NCI-H1048 (cell line): Measurements from ENCODE around the gene ASTN2.

Experiments used
- DNase-seq: peaks from one replicate; lab custom pipeline; 2025; lab: John Stamatoyannopoulos, UW

Gene ASTN2

DNA sequence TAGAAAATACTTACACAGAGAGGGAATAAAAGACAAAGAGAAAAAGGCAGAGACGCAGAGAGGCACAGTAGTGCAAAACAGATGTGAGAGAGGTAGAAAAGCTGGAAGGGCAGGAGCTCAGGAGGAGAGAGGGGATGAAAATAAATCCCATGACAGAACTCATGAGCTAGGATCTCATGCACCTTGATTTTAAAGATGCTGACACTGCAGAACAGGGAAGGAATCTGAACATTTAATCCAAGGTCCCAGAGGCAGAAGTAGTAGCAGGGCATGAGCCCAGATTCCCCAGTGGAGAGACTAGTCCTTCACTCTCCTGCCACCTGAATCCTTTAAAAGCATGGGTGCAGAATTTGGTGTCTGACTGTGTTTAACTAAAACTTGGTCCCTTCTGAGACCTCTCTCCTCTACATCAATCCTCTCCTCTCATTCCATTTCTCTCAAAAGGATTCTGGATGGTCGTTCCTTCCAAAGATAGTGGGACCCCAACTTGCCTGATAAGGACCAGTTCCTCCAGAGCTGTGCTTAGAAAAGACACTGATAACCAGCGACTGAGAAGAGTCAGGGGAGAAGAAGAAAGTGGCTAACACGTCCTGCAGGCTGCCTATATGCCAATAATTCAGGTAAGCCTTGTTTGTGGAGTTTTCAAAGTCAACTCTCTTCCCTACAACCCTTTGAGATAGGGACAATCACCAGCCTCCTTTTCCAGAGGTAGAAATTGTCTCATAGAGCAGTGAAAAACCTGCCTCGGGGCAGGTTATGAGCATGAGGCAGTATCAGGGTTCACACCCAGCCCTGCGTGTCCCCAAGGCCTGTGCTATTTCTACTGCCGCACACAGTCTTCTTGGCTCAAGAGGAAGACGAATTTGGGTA is 931.0 kb downstream of the ASTN2 start:
- no peak for DNase-seq

DNA sequence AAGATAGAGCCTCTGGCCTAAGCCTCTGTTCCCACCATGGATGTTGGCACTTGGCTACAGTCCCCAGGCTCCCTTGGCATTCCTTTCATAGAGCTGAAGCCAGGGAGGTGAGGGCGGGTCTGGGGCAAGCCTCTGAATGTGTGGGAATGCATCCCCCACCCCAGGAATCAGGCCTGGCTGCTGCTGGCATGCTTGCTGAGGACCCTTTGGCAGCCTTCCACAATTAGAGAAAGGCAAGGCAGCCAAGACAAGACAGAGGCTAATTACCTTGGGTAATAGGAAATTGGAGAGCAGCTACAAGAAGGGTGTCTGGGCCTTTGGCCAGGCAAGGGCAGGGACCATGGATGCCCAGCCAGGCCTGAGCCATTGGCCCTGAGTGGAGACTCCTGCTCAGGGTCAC is 932.1 kb downstream of the ASTN2 start:
- DNase-seq = no peak

DNA sequence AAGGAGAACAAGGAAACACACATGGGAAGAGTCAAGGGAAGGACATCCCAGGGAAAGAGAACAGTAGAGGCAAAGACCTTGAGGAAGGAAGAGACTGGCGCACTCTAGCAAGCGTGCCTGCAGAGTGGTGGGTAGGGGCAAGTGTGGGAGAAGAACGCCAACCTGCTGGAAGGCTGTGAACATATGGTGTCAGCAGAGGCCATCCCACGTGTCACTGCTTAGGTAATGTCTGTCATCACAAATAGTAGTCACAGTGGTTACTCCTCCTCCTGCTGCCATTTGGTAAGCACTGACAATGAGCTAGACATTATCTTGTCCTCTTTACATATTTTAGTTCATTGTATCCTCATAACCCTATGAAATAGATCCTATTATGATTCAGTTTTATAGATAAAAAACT is 934.2 kb downstream of the ASTN2 start:
- DNase-seq = no peak

DNA sequence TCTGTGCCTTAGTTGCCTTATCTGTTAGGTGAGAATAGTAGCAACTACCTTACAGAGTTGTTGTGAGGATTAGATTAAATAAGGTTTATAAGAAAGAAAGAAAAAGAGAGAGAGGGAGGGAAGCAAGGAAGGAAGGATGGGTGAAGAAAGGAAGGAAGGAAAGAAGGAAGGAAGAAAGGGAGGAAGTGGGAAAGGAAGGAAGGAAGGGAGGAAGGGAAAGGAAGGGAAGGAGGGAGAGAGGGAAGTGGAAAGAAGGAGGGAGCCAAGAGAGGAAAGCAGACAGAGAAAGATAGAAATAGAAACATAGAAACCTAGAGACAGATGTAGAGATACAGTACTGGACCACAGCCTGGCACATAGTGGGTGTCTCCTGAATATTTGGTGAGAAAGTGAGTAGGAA is 934.9 kb downstream of the ASTN2 start:
- no peak for DNase-seq

DNA sequence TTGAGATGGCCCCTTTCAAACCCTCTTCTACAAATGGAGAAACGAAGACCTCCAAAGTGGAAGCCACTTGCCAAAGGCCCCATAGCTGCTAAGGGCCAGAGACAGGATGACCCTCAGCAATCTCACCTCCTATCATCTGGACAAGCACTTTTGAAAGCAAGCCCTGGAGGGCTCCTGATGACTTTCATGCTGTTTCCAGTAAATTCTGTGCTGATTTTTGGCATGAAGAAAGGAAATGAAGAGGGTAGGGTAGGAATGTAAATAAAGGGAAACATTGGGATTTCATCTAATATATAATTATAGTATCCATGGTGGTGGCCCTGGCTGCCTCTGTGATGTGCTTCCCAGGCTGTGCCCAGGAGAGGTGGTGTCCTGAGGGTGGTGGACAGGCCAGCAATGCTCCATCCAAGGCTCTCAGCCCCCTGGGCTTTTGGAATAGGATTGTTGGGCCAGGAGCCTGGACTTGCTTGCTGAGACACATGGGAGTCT is 935.8 kb downstream of the ASTN2 start:
- DNase-seq = no peak

DNA sequence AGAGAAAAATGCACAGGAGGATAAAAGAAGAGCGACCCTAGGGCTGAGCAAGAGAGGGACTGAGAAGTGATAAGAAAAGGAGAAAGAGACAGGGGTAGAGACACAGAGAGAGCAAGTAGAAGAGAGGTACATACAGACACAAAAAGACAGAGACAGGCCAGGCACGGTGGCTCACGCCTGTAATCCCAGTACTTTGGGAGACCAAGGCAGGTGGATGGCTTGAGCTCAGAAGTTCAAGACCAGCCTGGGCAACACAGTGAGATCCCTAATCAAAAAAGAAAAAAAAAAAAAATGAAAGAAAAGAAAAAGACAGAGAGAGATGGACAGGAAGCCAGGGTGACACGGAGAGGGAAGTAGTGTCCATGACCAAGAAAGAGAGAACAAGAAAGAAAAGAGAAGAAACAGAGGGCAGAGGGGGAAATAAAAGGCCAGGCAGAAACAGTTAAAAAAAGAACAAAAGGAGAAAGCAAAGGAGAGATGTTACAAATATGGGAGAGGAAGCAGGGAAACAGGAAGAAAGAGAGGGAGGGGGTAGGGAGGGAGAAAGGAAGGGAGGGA is 937.2 kb downstream of the ASTN2 start:
- no peak for DNase-seq

DNA sequence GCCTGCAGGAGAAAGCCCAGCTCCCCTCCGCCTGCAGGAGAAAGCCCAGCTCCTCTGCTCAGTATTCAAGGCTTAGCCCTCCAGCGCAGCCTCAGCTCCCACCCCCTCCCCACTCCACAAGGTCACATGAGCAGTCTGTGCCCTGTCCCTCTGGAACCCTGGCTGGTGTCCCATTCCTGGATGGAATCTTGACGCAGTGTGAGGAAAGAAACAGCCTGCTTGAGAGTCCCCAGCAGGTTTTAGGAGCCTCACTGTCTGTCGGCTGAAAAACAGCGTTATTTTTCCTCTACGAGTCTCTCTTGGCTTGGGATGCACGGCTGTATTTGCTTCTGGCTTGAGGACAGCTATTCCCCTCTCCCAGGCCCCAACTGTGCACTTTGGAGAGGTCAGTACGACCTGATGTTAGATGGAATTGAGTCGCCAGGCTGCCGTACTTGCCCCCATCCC is 937.9 kb downstream of the ASTN2 start:
- DNase-seq = no peak

DNA sequence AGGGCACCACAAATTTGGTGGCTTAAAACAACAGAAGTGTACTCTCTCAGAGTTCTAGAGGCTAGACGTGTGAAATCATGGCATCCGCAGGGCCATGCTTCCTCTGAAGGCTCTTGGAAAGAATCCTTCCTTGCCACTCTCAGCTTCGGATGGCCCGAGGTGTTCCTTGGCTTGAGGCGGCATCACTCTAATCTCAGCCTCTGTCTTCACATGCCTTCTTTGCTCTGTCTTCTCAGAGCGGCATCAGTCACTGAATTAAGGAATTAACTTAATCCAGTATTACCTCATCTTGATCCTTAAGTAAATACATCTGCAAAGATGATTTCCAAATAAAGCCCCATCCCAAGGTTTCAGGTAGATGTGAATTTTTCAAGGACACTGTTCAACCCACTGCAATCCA is 938.9 kb downstream of the ASTN2 start:
- DNase-seq = no peak

DNA sequence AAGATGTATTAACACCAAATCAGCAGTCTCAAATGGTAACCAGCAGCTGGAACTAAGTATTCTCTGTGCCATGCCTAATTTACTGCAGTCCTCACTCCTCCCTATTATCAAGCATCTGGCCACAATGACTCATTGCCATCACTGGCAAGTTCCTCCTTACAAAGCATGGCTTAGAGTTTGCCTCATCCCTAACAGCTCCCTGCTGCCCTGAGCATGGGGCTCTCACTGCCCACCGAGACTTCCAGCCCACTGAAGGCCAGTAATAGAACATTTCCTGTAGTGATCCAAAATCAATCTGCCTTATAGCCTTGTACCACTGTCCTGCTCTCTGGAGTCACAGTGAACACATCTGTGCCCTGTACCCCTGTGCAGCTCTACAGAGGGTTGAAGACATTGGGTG is 939.7 kb downstream of the ASTN2 start:
- DNase-seq = no peak

DNA sequence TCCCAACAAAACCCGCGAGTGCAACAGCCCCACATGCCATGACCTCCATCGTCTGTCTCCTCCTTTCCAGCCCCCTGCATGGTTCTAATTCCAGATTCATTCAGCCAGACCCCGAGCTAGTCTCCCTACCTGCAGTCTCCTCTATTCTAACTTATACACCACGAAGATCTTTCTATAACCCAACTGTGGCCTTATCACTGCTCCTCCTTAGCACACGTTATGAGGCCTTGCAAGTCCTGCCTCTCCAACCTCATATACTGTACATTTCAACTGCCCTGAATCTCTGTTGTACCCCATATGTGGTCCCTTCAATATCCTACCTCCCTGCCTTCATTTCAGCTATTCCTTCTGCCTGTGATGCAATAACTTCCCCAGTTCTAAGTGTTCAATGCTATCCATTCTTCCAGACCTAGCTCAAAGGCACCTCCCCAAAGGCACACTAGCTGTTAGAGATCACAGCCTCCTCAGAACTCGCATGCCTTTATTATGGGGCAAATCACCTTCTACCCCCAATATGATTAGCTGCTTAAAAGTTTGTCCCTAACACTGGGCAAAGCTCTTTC is 942.8 kb downstream of the ASTN2 start:
- DNase-seq = no peak

DNA sequence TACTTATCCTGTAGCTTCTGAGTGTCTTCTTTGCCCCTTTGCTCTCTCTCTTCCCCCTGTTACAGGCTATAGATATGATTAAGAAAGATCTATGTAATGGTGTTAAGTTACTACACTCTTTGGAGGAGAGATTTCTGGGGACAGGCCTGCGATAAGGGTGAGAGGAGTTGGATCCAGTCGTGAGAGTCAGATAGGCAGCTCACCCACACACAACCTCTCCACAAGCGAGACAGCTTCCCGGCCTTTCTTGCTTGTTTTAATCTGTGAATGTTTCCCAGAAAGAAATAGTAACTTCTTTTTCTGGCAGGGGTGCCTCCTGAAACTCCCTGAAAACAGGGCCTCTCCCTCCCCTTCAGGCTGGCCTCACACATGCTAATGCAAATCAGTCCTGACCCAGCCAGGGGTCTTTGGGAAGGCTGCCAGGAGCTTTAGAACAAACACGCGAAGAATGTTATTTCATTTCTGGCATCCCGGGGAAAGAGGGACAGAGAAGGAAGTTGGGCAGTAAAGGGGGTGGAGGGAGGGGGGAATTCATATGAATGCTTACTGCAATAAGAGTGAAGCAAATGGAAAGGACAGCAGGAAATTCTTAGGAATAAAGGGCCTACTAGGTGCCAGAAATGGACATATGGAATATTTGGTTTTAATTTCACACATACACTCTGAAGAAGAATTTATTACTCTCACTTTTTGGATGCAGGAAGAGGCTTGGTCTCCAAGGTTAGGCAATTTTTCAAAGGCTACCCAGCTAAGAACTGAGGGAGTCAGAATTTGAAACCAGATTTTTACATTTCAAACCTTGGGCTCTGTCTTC is 943.6 kb downstream of the ASTN2 start:
- DNase-seq = peak; percentile 13

DNA sequence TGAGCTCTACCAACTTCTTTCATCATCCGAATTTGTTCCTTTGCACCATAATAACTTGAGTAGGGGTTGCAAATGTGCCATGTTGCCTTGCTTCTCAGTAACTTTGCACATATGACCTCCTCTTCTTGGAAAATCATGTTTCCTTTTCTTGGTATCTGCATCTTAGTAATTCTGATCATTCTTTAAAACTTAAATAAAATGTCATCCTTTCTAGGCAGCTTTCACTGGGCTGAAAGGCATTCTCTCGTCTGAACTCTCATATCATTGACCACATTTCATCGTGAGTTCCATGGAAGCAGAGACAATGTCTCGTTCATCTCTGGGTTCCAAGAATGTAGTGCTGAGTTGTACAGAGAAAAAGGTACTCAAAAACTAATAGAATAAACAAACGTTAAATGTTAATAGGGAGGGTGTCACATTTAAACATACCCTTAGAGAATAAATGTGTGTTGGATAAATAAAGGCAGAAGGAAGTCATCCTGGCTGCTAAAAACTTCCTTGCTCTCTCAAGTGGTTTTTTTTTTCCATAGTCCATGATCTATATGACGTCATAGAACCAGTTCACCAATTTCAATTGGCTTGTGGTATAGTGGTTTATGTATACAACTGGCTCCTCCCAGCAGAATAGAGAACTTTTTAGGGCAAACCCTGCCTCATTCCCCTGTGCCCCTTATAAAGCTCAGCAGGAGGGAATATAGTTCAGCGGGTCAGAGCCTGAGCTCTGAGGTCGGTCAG is 945.9 kb downstream of the ASTN2 start:
- DNase-seq = no peak

DNA sequence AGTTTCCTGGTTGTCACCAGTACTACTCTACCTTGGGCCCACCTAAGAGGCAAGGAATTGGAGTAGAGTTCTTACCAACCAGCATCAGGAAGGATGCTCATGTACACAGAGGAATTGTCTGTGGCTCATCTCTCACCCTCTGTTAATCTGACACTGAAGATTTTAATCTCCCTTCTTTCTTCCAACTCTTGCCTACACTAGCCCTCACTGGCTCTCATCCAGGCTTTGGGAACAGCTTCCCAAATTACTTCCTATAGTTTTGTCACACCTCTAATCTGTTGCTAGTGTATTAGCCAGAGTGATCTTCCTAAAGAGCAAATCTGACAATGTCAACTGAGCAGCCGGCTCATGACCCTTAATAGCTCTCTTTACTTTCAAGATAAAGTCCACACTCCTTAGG is 946.5 kb downstream of the ASTN2 start:
- no peak for DNase-seq

DNA sequence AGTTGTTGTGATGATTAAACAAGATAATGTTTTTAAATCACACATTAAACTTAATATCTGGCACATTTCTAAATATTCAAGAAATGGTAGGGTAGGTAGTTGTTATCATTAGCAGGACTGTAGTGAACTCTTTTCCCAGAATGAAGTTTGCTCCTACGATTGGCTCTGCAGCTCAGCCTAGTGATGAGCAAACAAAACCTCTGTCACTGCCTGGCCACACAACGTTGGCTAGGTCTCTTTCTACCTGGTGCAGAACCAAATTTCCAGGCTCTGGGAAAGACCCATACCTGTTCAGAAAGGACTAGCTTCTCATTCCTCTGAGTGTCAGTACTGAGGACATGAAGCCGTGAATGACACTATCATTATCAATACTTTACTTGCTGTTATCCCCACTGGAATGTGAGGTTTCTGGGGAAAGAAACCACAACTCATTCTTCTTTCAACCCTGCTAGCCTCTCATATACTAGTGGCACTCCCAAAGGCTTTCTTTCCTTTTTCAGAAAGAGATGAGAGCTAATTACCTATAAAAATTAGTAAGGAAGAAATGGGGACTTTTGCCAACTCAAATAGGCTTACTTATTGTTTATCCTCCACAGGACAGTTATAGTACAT is 947.0 kb downstream of the ASTN2 start:
- DNase-seq = no peak

DNA sequence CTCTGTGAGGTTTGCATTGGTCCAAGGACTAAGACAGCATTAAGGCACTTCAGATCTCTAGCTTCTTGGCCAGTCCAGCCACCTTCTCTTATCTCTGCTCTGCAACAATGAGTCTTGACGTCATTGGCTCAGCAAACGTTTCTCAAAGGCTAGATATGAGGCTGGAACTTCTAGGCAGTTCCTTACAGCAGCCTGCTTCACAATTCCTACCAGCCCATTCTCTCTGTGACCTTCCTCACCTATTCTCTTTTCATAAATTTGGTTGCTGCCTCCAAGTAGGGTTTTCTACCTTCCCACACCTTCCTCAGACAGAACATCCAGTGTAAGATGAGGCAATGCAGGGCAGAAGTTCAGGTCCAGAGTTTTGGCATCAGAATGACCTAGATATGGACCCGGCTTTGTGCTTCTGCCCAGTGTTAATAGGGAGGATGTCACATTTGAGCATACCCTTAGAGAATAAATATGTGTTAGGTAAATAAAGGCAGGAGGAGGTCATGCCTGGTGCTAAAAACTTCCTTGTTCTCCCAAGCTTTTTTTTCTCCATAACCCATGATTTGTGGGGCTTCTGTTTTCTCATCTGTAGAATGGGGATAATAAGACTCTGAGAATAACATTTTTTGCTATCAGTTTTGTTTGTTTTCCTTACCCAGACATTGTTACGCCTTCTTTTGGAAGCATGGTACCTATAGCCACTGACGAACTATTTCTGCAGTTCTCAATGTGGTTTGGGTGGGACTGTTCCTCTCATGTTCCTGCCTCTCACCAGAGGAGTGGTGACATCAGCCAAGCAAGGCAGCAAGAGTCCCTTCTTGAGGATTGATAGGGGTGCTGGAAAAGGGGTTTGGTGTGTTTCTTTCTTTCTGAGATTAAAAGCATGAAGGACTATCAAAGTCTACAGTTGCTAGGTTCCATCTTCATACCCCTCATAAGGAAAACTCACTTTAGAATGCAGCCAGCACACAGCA is 948.3 kb downstream of the ASTN2 start:
- DNase-seq = no peak

DNA sequence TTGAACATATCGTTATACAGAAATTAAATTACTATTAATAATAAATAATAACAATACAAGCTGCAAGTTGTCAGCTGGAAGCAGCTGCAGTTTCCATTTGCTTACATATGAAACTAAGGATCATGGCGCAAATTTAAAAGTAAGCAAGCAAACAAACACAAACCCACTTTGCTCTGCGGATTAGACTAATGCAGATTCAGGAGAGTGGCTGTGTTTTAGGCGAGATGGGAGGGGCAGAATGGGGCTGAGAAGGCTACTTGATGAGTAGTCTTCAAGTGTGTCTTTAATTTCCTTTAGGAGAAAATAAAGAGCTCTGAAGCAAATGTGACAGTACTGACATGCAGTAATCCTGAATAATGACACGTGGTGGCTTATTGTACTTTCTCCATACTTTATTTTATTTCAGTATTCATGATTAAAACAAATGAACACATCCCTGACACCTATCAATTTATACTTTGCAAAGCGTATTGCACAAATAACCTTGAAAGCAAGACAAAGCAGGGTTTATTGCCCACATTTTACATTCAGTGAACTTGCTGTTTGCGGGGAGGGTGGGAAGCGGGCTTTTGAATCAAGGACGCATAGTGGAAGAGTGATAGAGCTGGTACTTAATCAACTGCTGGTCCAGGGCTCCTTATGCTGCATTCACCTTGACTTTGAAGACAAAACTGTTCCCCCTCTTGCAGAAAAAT is 949.1 kb downstream of the ASTN2 start:
- no peak for DNase-seq

DNA sequence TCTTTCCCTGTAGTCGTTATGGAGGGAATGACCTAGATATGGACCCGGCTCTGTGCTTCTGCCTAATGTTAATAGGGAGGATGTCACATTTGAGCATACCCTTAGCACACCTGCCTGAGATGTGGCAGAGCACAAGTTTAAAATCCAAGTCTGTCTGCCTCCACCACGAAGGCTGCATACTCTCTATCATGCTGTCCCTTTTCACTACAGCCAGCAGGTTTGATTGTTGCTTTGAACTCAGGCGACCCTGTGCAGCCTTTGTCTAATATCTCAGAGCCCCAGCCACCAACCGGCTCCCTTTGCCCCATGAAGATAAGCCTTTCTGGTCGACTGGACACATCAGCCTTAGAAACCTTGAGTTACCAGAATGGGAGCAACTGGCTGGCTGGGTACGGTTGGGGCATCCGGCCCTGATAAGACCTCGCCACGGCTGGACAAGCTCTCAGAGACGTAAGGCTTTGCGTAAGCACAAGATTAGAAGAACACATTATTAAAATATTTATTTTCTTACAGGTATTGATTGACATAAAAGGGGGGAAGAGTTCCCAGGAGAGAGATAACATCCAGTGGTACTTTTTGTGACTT is 949.8 kb downstream of the ASTN2 start:
- DNase-seq = no peak

DNA sequence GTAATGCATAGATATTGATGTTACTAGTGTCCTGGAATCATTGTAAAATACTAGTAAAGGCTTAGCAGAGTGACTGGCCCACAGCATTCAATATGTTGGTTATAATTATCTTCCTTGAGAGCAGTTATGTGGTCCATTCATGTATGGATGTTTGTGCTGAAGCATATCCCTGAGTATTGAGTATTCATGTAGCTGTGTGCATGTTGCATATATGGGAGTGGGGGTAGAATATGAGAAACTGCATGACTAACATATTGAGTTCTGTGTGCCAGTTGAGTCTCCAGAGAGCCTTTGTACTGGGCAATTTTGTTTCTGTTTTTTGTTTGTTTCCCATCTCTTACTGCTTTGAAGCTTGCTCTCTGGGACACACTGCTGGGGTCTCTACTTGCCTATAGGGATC is 950.4 kb downstream of the ASTN2 start:
- no peak for DNase-seq

DNA sequence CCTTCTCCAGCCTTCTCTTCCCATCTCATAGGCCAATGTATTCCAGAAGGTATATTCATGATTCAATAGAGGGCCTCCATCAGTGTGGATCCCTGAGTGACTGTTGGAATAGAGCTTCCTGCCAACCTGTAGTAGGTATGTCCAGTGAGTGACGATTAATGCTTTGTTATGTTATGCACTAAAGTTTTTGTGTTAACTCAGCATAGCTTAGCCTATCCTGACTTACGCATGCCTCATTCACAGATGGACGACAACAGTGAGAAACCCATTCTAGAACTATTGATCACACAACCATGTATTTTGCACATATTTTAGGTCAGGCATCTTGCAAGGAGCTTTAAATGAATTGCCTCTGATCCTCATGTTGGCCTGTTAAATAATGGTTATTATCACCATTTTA is 953.2 kb downstream of the ASTN2 start:
- DNase-seq = no peak
